ENCODE data around the gene SELPLG.

DNA sequence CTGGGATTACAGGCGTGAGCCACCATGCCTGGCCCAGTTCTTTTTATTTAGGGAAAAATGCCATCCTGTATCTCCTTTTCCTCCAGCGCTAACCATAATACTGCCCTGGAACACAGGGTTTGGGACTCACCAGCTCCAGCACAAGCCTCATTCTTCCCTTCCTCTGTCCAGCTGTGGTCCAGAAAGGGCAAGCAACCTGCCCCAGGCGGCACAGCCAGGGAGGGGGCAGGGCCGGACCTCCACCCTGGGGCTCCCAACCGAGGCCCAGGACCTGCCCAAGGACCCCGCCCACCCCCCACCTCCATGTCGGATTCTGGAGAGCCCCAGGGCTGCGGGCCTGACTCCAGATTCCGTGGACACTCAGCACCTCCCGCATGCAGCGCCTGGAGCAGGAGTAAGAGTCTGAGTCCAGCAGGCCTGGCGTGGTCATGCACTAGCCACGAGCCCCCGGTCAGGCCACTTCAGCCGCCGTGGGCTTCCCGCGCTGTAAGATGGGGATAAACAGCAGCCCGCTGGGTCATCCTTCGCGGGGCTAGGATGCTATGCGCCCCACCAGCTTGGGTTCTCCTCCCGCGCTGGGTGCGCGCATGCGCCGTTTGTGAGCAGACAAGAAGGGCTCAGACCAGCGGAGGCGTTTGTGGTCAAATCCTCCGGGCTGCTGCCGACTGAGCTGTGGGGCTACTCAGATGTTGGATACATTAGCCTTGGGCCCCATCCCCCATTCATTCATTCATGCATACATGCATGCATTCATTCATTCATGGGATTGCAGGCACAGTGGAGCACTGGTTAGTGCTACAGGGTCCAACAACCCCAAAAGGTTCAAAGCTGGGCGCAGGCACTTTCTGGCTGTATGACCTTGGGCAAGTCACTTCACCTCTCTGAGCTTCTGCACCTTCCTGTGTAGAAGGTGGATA, 52.1 kb downstream of the SELPLG start:
- TF ChIP-seq, protein P1, sequence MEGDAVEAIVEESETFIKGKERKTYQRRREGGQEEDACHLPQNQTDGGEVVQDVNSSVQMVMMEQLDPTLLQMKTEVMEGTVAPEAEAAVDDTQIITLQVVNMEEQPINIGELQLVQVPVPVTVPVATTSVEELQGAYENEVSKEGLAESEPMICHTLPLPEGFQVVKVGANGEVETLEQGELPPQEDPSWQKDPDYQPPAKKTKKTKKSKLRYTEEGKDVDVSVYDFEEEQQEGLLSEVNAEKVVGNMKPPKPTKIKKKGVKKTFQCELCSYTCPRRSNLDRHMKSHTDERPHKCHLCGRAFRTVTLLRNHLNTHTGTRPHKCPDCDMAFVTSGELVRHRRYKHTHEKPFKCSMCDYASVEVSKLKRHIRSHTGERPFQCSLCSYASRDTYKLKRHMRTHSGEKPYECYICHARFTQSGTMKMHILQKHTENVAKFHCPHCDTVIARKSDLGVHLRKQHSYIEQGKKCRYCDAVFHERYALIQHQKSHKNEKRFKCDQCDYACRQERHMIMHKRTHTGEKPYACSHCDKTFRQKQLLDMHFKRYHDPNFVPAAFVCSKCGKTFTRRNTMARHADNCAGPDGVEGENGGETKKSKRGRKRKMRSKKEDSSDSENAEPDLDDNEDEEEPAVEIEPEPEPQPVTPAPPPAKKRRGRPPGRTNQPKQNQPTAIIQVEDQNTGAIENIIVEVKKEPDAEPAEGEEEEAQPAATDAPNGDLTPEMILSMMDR (IDR thresholded peaks at IDR 0.05) = no peak
- TF ChIP-seq POLR2AphosphoS5 (IDR thresholded peaks at IDR 0.05; ENCODE audit: low read depth, low read length) (no peak), SIN3A (IDR thresholded peaks at IDR 0.05; ENCODE audit: borderline replicate concordance, insufficient read depth, low read depth, low read length) (no peak)

All from Panc1 (cell line).